GM12878 (cell line): ENCODE measurements around the gene TDRD9.

Source experiments
- ATF3 ChIP-seq: IDR thresholded peaks from 2 replicates; pipeline ENCODE4 v1.6.1; 2011; ENCODE audit warnings: low read depth, mild to moderate bottlenecking, low read length, moderate library complexity, borderline replicate concordance; ENCODE audit errors: extremely low read depth
- CBX3 ChIP-seq: fragments of 200-600 bp; sonication (generic); IDR thresholded peaks from 2 replicates; pipeline ENCODE4 v1.6.1; 2016; ENCODE audit warnings: low read depth, borderline replicate concordance
- CTCF ChIP-seq, 3 experiments: IDR thresholded peaks in 2 of 3; conservative IDR thresholded peaks in 1 of 3; 2 replicates each; pipeline ENCODE4 v1.5.1; 2011; ENCODE audit warnings: low read depth in 3 of 3, low read length in 3 of 3, mild to moderate bottlenecking in 3 of 3, control low read depth in 2 of 3, moderate library complexity in 2 of 3, inconsistent platforms in 1 of 3, mixed read lengths in 1 of 3; ENCODE audit not compliant: control insufficient read depth in 2 of 3, insufficient read depth in 1 of 3; ENCODE audit errors: extremely low read depth in 1 of 3
- EP300 ChIP-seq, 2 experiments: fragments of 150-350 bp in 1 of 2; IDR thresholded peaks; 2 replicates each; pipeline ENCODE4 v1.6.1; 2011 to 2012; ENCODE audit warnings: low read depth in 2 of 2, low read length in 2 of 2, borderline replicate concordance in 1 of 2, improper control_type of control experiment in 1 of 2, inconsistent platforms in 1 of 2; ENCODE audit not compliant: control insufficient read depth in 1 of 2
- ESRRA ChIP-seq: IDR thresholded peaks from 2 replicates; pipeline ENCODE4 v1.6.1; 2012; ENCODE audit warnings: mild to moderate bottlenecking, low read length, improper control_type of control experiment
- HDGF ChIP-seq: fragments of 450-650 bp; IDR thresholded peaks from 2 replicates; pipeline ENCODE4 v1.6.1; 2016; ENCODE audit warnings: antibody characterized with exemption
- JUNB ChIP-seq: IDR thresholded peaks from 2 replicates; pipeline ENCODE4 v1.6.1; 2016; ENCODE audit warnings: antibody characterized with exemption, mild to moderate bottlenecking
- MYC ChIP-seq: IDR thresholded peaks from 2 replicates; pipeline ENCODE4 v1.6.1; 2011; ENCODE audit warnings: mild to moderate bottlenecking, low read length, moderate library complexity, inconsistent platforms; ENCODE audit not compliant: insufficient read depth, insufficient replicate concordance, insufficient read length, severe bottlenecking
- REST ChIP-seq: IDR thresholded peaks from 2 replicates; pipeline ENCODE4 v1.6.1; 2012; ENCODE audit warnings: mild to moderate bottlenecking, low read depth, low read length
- ZNF274 ChIP-seq: IDR thresholded peaks from one replicate; pipeline ENCODE4 v1.8.0; 2011; ENCODE audit not compliant: insufficient read length, insufficient read depth

GRCh38 chr14:103925316-103925715 is 2.9 kb upstream of the TDRD9 start:
- no peak for TF ChIP-seq ATF3
- no peak for TF ChIP-seq ZNF274
- TF ChIP-seq EP300 (IDR thresholded peaks at IDR 0.05; ENCODE audit: borderline replicate concordance in 1 of 2, control insufficient read depth in 1 of 2, low read depth in 2 of 2, low read length in 2 of 2): no peak
- no peak for TF ChIP-seq CTCF (IDR thresholded peaks at IDR 0.05 in 2 of 3, conservative IDR thresholded peaks at IDR 0.05 in 1 of 3; ENCODE audit: control insufficient read depth in 2 of 3, extremely low read depth in 1 of 3, insufficient read depth in 1 of 3, low read depth in 3 of 3, low read length in 3 of 3)
- no peak for TF ChIP-seq CBX3
- no peak for TF ChIP-seq JUNB
- TF ChIP-seq REST: no peak
- TF ChIP-seq ESRRA: no peak
- TF ChIP-seq HDGF: no peak
- no peak for TF ChIP-seq MYC
